K562 (cell line): Measurements from ENCODE around the gene TOMM70. TPM values are rescaled to one million over a fixed set of nuclear protein-coding genes. Genes with fewer than 3 reads are reported as not detected.

Experiments used
- ARNT ChIP-seq, 2 experiments: fragments of 450-650 bp; IDR thresholded peaks; 2 replicates each; pipeline ENCODE4 v1.6.1; 2016; ENCODE audit warnings: mild to moderate bottlenecking in 1 of 2
- BHLHE40 ChIP-seq: IDR thresholded peaks from 2 replicates; pipeline ENCODE4 v1.6.1; 2011; ENCODE audit warnings: low read length, improper control_type of control experiment
- BMI1 ChIP-seq: fragments of 150-350 bp; IDR thresholded peaks from 2 replicates; pipeline ENCODE4 v1.6.1; 2014; ENCODE audit warnings: low read length
- GATAD2B ChIP-seq: fragments of 450-650 bp; IDR thresholded peaks from 2 replicates; pipeline ENCODE4 v1.6.1; 2017; ENCODE audit warnings: mild to moderate bottlenecking, borderline replicate concordance
- JUND ChIP-seq, 2 experiments: IDR thresholded peaks; 2 replicates in 1 of 2; 3 replicates in 1 of 2; pipeline ENCODE4 v1.6.1; 2011; ENCODE audit warnings: borderline replicate concordance in 2 of 2, low read depth in 2 of 2, low read length in 2 of 2, improper control_type of control experiment in 1 of 2, missing biosample characterization in 1 of 2, missing genetic modification characterization in 1 of 2, missing genetic modification reagents in 1 of 2
- MTA3 ChIP-seq: fragments of 450-650 bp; formaldehyde crosslinking; IDR thresholded peaks from 2 replicates; pipeline ENCODE4 v1.6.1; 2017; ENCODE audit warnings: mild to moderate bottlenecking, borderline replicate concordance
- MYNN ChIP-seq, 2 experiments: sonication (generic); formaldehyde crosslinking in 1 of 2; IDR thresholded peaks; 2 replicates each; pipeline versions ENCODE4 v1.5.0 to v1.6.1; 2016 to 2020; ENCODE audit warnings: antibody characterized with exemption in 1 of 2, missing genetic modification reagents in 1 of 2
- NFYB ChIP-seq: IDR thresholded peaks from 2 replicates; pipeline ENCODE4 v1.6.1; 2011; ENCODE audit warnings: mild to moderate bottlenecking, moderate library complexity; ENCODE audit not compliant: insufficient read length; ENCODE audit errors: extremely low read depth
- NR1H2 ChIP-seq: sonication (generic); formaldehyde crosslinking; IDR thresholded peaks from 2 replicates; pipeline ENCODE4 v1.4.0; 2020; ENCODE audit warnings: mild to moderate bottlenecking, missing genetic modification reagents
- PML ChIP-seq: IDR thresholded peaks from 2 replicates; pipeline ENCODE4 v1.6.1; 2012; ENCODE audit warnings: low read length, inconsistent platforms
- POLR2AphosphoS5 ChIP-seq: IDR thresholded peaks from 2 replicates; pipeline ENCODE4 v1.6.1; 2011; ENCODE audit warnings: mild to moderate bottlenecking, low read depth, low read length, moderate library complexity; ENCODE audit not compliant: control insufficient read depth, insufficient read depth
- RB1 ChIP-seq: fragments of 450-650 bp; IDR thresholded peaks from 2 replicates; pipeline ENCODE4 v1.6.1; 2017; ENCODE audit warnings: low read depth, mild to moderate bottlenecking
- SIN3B ChIP-seq: fragments of 450-650 bp; IDR thresholded peaks from 2 replicates; pipeline ENCODE4 v1.6.1; 2017; ENCODE audit warnings: low read depth, mild to moderate bottlenecking, moderate library complexity
- SRSF1 ChIP-seq: fragments of 200-400 bp; formaldehyde crosslinking; IDR thresholded peaks from 2 replicates; pipeline ENCODE4 v1.6.1; 2017; ENCODE audit warnings: mild to moderate bottlenecking, low read depth, low read length, moderate library complexity
- TOE1 ChIP-seq, 2 experiments: fragments of 450-650 bp in 1 of 2; sonication (generic) in 1 of 2; formaldehyde crosslinking in 1 of 2; IDR thresholded peaks; 2 replicates each; pipeline versions ENCODE4 v1.7.1 to v1.8.0; 2016 to 2022; ENCODE audit warnings: borderline replicate concordance in 2 of 2, mild to moderate bottlenecking in 2 of 2, antibody characterized with exemption in 1 of 2, inconsistent platforms in 1 of 2, low read depth in 1 of 2, missing genetic modification reagents in 1 of 2, moderate library complexity in 1 of 2
- YY1 ChIP-seq, 3 experiments: IDR thresholded peaks; 2 replicates each; pipeline ENCODE4 v1.6.1; 2011; ENCODE audit warnings: low read length in 2 of 3, mild to moderate bottlenecking in 2 of 3, moderate library complexity in 2 of 3, borderline replicate concordance in 1 of 3, control low read depth in 1 of 3, low read depth in 1 of 3; ENCODE audit not compliant: insufficient read depth in 3 of 3, insufficient replicate concordance in 2 of 3, control insufficient read depth in 1 of 3, insufficient read length in 1 of 3; ENCODE audit errors: extremely low read depth in 1 of 3
- ZNF143 ChIP-seq: sonication (generic); formaldehyde crosslinking; IDR thresholded peaks from 2 replicates; pipeline ENCODE4 v1.9.0; 2022; ENCODE audit warnings: mild to moderate bottlenecking, missing genetic modification reagents
- ZNF589 ChIP-seq: fragments of 200-800 bp; sonication (Bioruptor generic); IDR thresholded peaks from 2 replicates; pipeline ENCODE4 v1.6.1; 2016; ENCODE audit warnings: low read depth, missing genetic modification characterization, missing compliant biosample characterization
- polyA plus RNA-seq, 8 experiments: library from polyadenylated mRNA; depleted of rRNA in 4 of 8; stranded (reverse) in 5 of 8; unstranded in 3 of 8; fragments of >200 nt; fragmentation: Nextera tagmentation in 2 of 8; fragmentation: Illumina TruSeq in 1 of 8; extraction: Ambion mirVana in 2 of 8; extraction: Trizol in 1 of 8; gene quantifications; 2 replicates each; pipeline versions ENCODE4 v1.2.1 to v1.2.3, GENCODE V29; 2011 to 2014; ENCODE audit warnings: inconsistent platforms in 1 of 8, missing spikeins in 1 of 8
- total RNA-seq, 7 experiments: library from RNA; depleted of rRNA in 6 of 7; stranded (reverse); fragments of >200 nt in 6 of 7; fragmentation: Illumina TruSeq in 2 of 7; extraction: Trizol in 2 of 7; gene quantifications; 2 replicates each; pipeline versions ENCODE4 v1.2.1 to v1.2.3, GENCODE V29; 2011 to 2021; ENCODE audit warnings: low replicate concordance in 1 of 7
- TF ChIP-seq, protein P1 (sequence below): sonication (generic); formaldehyde crosslinking; IDR thresholded peaks from 2 replicates; pipeline ENCODE4 v1.8.0; 2022; ENCODE audit warnings: missing genetic modification reagents, mild to moderate bottlenecking, borderline replicate concordance
- TF ChIP-seq, protein P2 (sequence below): fragments of 450-650 bp; IDR thresholded peaks from 2 replicates; pipeline ENCODE4 v1.6.1; 2016; ENCODE audit warnings: mild to moderate bottlenecking
- TF ChIP-seq, protein P3 (sequence below): fragments of 250-450 bp; sonication (Bioruptor Pico); IDR thresholded peaks from 2 replicates; pipeline ENCODE4 v1.8.0; 2021; ENCODE audit warnings: borderline replicate concordance, mild to moderate bottlenecking, moderate library complexity; ENCODE audit not compliant: poor library complexity, severe bottlenecking

The TOMM70 gene
- total and polyA plus RNA-seq, 9 of the 15 experiments (the other 6 are each of a cell fraction or from before 2014, with no cell fraction given): 17.5 to 75.6 (median 54.9) TPM

DNA sequence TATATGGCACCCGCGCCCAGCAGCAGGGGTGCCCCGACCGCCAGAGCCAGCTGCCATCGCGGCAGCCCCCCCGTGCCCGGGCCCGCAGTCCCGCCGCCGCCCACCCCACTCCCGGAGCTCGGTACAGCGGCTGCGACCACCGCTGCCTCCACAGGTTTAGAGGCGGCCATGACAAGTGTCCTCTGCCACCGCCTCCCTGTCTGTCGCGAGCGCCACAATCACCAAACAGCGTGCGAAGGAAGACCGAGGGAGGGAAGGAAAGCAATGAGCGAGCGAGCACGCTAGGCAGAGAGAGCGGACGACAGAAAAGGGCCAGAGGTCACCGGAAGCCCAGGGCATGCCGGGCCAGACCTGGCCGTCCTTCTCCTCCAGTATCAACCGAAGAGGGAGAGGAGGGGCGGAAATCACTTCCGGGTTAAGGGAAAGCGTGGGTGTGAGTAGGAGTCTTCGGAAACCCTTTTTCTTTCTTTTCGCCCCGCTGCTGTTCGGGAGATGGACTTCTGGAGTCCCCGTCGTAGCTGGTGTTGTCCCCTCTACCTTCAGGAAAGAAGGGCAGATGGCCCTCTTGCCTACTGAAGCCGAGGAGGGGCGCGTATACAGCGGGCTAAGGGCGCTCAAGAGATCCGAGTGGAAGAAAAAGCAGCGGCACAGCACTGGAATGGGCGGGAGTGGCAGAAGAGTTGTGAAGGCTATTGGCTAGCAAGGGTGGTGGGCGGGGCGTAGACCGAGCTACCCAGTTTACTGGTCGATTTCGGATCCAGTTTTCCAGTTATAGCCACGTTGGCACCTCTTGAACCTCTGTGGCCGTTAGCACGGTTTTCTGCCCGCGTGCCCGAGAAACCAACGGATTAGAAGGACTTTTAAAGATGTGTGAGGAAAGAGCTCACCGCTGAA, at the start of gene TOMM70, which contains the start of gene LNP1 (continued):
- TF ChIP-seq, protein P1, sequence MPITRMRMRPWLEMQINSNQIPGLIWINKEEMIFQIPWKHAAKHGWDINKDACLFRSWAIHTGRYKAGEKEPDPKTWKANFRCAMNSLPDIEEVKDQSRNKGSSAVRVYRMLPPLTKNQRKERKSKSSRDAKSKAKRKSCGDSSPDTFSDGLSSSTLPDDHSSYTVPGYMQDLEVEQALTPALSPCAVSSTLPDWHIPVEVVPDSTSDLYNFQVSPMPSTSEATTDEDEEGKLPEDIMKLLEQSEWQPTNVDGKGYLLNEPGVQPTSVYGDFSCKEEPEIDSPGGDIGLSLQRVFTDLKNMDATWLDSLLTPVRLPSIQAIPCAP: no peak
- TF ChIP-seq SIN3B: peak; percentile 47; the same call in 1 of the 2 replicates
- 0 out of 2 replicates have a peak, but pooled peaks have one; percentile 30 for TF ChIP-seq JUND (IDR thresholded peaks at IDR 0.05; ENCODE audit: borderline replicate concordance, low read depth, low read length)
- TF ChIP-seq JUND (tag; IDR thresholded peaks at IDR 0.05; ENCODE audit: borderline replicate concordance, low read depth, low read length): 0 out of 3 replicates have a peak, but pooled peaks have one; percentile 11
- TF ChIP-seq NR1H2 (CRISPR knock-in tag): peak; percentile 81; the same call in 1 of the 2 replicates
- TF ChIP-seq SRSF1: no peak
- 0 out of 2 replicates have a peak, but pooled peaks have one; percentile 29 for TF ChIP-seq MTA3
- 0 out of 2 replicates have a peak, but pooled peaks have one; percentile 35 for TF ChIP-seq RB1
- TF ChIP-seq POLR2AphosphoS5: peak; percentile 78
- no peak for TF ChIP-seq GATAD2B
- TF ChIP-seq, protein P2, sequence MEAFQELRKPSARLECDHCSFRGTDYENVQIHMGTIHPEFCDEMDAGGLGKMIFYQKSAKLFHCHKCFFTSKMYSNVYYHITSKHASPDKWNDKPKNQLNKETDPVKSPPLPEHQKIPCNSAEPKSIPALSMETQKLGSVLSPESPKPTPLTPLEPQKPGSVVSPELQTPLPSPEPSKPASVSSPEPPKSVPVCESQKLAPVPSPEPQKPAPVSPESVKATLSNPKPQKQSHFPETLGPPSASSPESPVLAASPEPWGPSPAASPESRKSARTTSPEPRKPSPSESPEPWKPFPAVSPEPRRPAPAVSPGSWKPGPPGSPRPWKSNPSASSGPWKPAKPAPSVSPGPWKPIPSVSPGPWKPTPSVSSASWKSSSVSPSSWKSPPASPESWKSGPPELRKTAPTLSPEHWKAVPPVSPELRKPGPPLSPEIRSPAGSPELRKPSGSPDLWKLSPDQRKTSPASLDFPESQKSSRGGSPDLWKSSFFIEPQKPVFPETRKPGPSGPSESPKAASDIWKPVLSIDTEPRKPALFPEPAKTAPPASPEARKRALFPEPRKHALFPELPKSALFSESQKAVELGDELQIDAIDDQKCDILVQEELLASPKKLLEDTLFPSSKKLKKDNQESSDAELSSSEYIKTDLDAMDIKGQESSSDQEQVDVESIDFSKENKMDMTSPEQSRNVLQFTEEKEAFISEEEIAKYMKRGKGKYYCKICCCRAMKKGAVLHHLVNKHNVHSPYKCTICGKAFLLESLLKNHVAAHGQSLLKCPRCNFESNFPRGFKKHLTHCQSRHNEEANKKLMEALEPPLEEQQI: peak; percentile 72
- no peak for TF ChIP-seq BMI1
- peak; percentile 61 for TF ChIP-seq NFYB
- peak; percentile 27; the same call in 1 of the 2 replicates for TF ChIP-seq PML
- no peak; the same call in 1 of the 2 replicates for TF ChIP-seq MYNN (IDR thresholded peaks at IDR 0.05)
- TF ChIP-seq MYNN (CRISPR knock-in tag; IDR thresholded peaks at IDR 0.05): no peak
- TF ChIP-seq ARNT (IDR thresholded peaks at IDR 0.05): peak; percentile 15 to 36; a peak in 1 of 4 replicates
- TF ChIP-seq TOE1 (IDR thresholded peaks at IDR 0.05; ENCODE audit: borderline replicate concordance): 0 out of 2 replicates have a peak, but pooled peaks have one; percentile 32
- TF ChIP-seq TOE1 (CRISPR knock-in tag; IDR thresholded peaks at IDR 0.05; ENCODE audit: borderline replicate concordance, low read depth): peak; percentile 11; the same call in 1 of the 2 replicates
- TF ChIP-seq, protein P3, sequence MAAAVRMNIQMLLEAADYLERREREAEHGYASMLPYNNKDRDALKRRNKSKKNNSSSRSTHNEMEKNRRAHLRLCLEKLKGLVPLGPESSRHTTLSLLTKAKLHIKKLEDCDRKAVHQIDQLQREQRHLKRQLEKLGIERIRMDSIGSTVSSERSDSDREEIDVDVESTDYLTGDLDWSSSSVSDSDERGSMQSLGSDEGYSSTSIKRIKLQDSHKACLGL: peak; percentile 76
- TF ChIP-seq YY1 (IDR thresholded peaks at IDR 0.05; ENCODE audit: borderline replicate concordance in 1 of 3, control insufficient read depth in 1 of 3, extremely low read depth in 1 of 3, insufficient read depth in 3 of 3, insufficient read length in 1 of 3, insufficient replicate concordance in 2 of 3, low read depth in 1 of 3, low read length in 2 of 3): peak in 2 of 3 experiments; percentile 42 to 48
- TF ChIP-seq BHLHE40: peak; percentile 48
- TF ChIP-seq ZNF589: 0 out of 2 replicates have a peak, but pooled peaks have one; percentile 44
- peak; percentile 74 for TF ChIP-seq ZNF143 (CRISPR knock-in tag)
